H9 (cell line): Measurements from ENCODE around the gene KCTD21. TPM values are rescaled to one million over a fixed set of nuclear protein-coding genes. Genes with fewer than 3 reads are reported as not detected.

Source experiments
- DNase-seq: peaks from one replicate; pipeline ENCODE4 v3.0.0-alpha.2; 2017
- H2AFZ ChIP-seq: one replicate; pipeline ENCODE4 v1.6.1; 2013; ENCODE audit warnings: mild to moderate bottlenecking, low read length, control low read depth, moderate library complexity
- H2AK5ac ChIP-seq: 2 replicates; pipeline ENCODE4 v1.6.1; 2013; ENCODE audit warnings: low read length, control low read depth, mixed read lengths; ENCODE audit not compliant: insufficient read length
- H2BK120ac ChIP-seq: one replicate; pipeline ENCODE4 v1.6.1; 2013; ENCODE audit warnings: low read depth, mild to moderate bottlenecking, low read length, control low read depth, inconsistent platforms; ENCODE audit not compliant: poor library complexity, severe bottlenecking
- H2BK12ac ChIP-seq: 2 replicates; pipeline ENCODE4 v1.6.1; 2013; ENCODE audit warnings: low read length, control low read depth, mixed read lengths, low read depth; ENCODE audit not compliant: insufficient read length
- H2BK15ac ChIP-seq: 2 replicates; pipeline ENCODE4 v1.6.1; 2013; ENCODE audit warnings: low read depth, low read length, control low read depth
- H2BK20ac ChIP-seq: one replicate; pipeline ENCODE4 v1.6.1; 2013; ENCODE audit warnings: low read depth, mild to moderate bottlenecking, low read length, control low read depth, inconsistent platforms; ENCODE audit not compliant: poor library complexity, severe bottlenecking
- H2BK5ac ChIP-seq: 2 replicates; pipeline ENCODE4 v1.6.1; 2013; ENCODE audit warnings: low read length, control low read depth, mixed read lengths; ENCODE audit not compliant: insufficient read length
- H3K14ac ChIP-seq: 2 replicates; pipeline ENCODE4 v1.6.1; 2013; ENCODE audit warnings: low read length, control low read depth; ENCODE audit not compliant: insufficient read depth
- H3K18ac ChIP-seq: 2 replicates; pipeline ENCODE4 v1.6.1; 2013; ENCODE audit warnings: low read depth, mild to moderate bottlenecking, mixed read lengths, low read length, control low read depth; ENCODE audit not compliant: insufficient read length
- H3K23ac ChIP-seq: 2 replicates; pipeline ENCODE4 v1.6.1; 2013; ENCODE audit warnings: low read length, control low read depth, mixed read lengths, low read depth; ENCODE audit not compliant: insufficient read length
- H3K23me2 ChIP-seq: 2 replicates; pipeline ENCODE4 v1.6.1; 2013; ENCODE audit warnings: low read depth, mild to moderate bottlenecking, mixed read lengths, low read length, control low read depth; ENCODE audit not compliant: insufficient read length, poor library complexity, severe bottlenecking
- H3K27ac ChIP-seq: 2 replicates; pipeline ENCODE4 v1.5.1; 2013; ENCODE audit warnings: low read length, control low read depth, mixed read lengths, low read depth; ENCODE audit not compliant: insufficient read length
- H3K27me3 ChIP-seq: 2 replicates; pipeline ENCODE4 v1.6.1; 2013; ENCODE audit warnings: low read length, control low read depth, inconsistent platforms; ENCODE audit not compliant: insufficient read depth
- H3K4ac ChIP-seq: 2 replicates; pipeline ENCODE4 v1.6.1; 2013; ENCODE audit warnings: low read depth, mild to moderate bottlenecking, control low read depth, inconsistent platforms, low read length, moderate library complexity
- H3K4me1 ChIP-seq: 2 replicates; pipeline ENCODE4 v1.6.1; 2013; ENCODE audit warnings: low read length, control low read depth, inconsistent platforms; ENCODE audit not compliant: insufficient read depth
- H3K4me2 ChIP-seq: 2 replicates; pipeline ENCODE4 v1.6.1; 2013; ENCODE audit warnings: low read length, control low read depth, mixed read lengths; ENCODE audit not compliant: insufficient read length, insufficient read depth
- H3K56ac ChIP-seq: 2 replicates; pipeline ENCODE4 v1.6.1; 2013; ENCODE audit warnings: low read depth, mild to moderate bottlenecking, mixed read lengths, low read length, control low read depth; ENCODE audit not compliant: insufficient read length
- H3K79me1 ChIP-seq: 2 replicates; pipeline ENCODE4 v1.6.1; 2013; ENCODE audit warnings: low read depth, mild to moderate bottlenecking, moderate library complexity, low read length, control low read depth, inconsistent platforms; ENCODE audit not compliant: insufficient read depth, poor library complexity, severe bottlenecking
- H3K79me2 ChIP-seq: 2 replicates; pipeline ENCODE4 v1.6.1; 2013; ENCODE audit warnings: low read length, control low read depth, inconsistent platforms; ENCODE audit not compliant: insufficient read depth
- H3K9ac ChIP-seq: 2 replicates; pipeline ENCODE4 v1.6.1; 2013; ENCODE audit warnings: low read length, control low read depth, mixed read lengths; ENCODE audit not compliant: insufficient read length; ENCODE audit errors: extremely low read depth
- H3K9me3 ChIP-seq: one replicate; pipeline ENCODE4 v1.6.1; 2013; ENCODE audit warnings: low read depth, low read length, inconsistent platforms; ENCODE audit not compliant: control insufficient read depth
- H3T11ph ChIP-seq: one replicate; pipeline ENCODE4 v1.6.1; 2013; ENCODE audit warnings: mild to moderate bottlenecking, low read length, control low read depth, inconsistent platforms
- H4K20me1 ChIP-seq: one replicate; pipeline ENCODE4 v1.6.1; 2013; ENCODE audit not compliant: control insufficient read depth, insufficient read length, insufficient read depth
- H4K5ac ChIP-seq: 2 replicates; pipeline ENCODE4 v1.6.1; 2013; ENCODE audit warnings: low read depth, mild to moderate bottlenecking, mixed read lengths, low read length, control low read depth; ENCODE audit not compliant: insufficient read length
- H4K8ac ChIP-seq: replicated peaks from 2 replicates; pipeline ENCODE4 v1.6.1; 2013; ENCODE audit warnings: low read length, control low read depth, mixed read lengths, low read depth; ENCODE audit not compliant: insufficient read length
- H4K91ac ChIP-seq: 2 replicates; pipeline ENCODE4 v1.6.1; 2013; ENCODE audit warnings: low read depth, mild to moderate bottlenecking, moderate library complexity, mixed read lengths, low read length, control low read depth; ENCODE audit not compliant: insufficient read length
- H3K27ac Mint-ChIP-seq, 3 experiments: 2 replicates in 2 of 3; 3 replicates in 1 of 3; pipeline ENCODE4 v1.8.0; 2020 to 2021; ENCODE audit warnings: mixed read lengths in 3 of 3, mild to moderate bottlenecking in 1 of 3, moderate library complexity in 1 of 3
- H3K27me3 Mint-ChIP-seq: 2 replicates; pipeline ENCODE4 v1.8.0; 2021; ENCODE audit warnings: low read depth, mild to moderate bottlenecking, moderate library complexity, mixed read lengths
- H3K36me3 Mint-ChIP-seq, 3 experiments: 2 replicates in 2 of 3; 3 replicates in 1 of 3; pipeline ENCODE4 v1.8.0; 2020 to 2021; ENCODE audit warnings: low read depth in 3 of 3, mixed read lengths in 3 of 3; ENCODE audit not compliant: insufficient read depth in 1 of 3
- H3K4me1 Mint-ChIP-seq, 2 experiments: 2 replicates each; pipeline ENCODE4 v1.8.0; 2020; ENCODE audit warnings: mixed read lengths in 2 of 2
- H3K4me3 Mint-ChIP-seq, 2 experiments: 2 replicates in 1 of 2; 3 replicates in 1 of 2; pipeline ENCODE4 v1.8.0; 2020 to 2021; ENCODE audit warnings: mild to moderate bottlenecking in 2 of 2, mixed read lengths in 2 of 2, moderate library complexity in 1 of 2
- H3K9me3 Mint-ChIP-seq, 2 experiments: 2 replicates in 1 of 2; 3 replicates in 1 of 2; pipeline ENCODE4 v1.8.0; 2020; ENCODE audit warnings: mild to moderate bottlenecking in 2 of 2, mixed read lengths in 2 of 2, moderate library complexity in 1 of 2
- WGBS: extraction: QIAGEN DNeasy Blood & Tissue Kit; methylation state at CpG from one replicate; pipeline ENCODE4 v1.1.7; 2013; ENCODE audit warnings: missing lambda C conversion rate, low lambda C conversion rate, mixed read lengths; ENCODE audit not compliant: insufficient read length; ENCODE audit errors: extremely low coverage; 5-methylcytosine and 5-hydroxymethylcytosine counted together
- total RNA-seq: library from RNA; stranded (reverse); gene quantifications from 2 replicates; pipeline ENCODE4 v1.2.1, GENCODE V29; 2021
- TF ChIP-seq, protein P1 (sequence below): fragments of 200-600 bp; sonication (generic); conservative IDR thresholded peaks from 3 replicates; pipeline ENCODE4 v1.8.0; 2021; ENCODE audit warnings: antibody characterized with exemption, mild to moderate bottlenecking

The KCTD21 gene
- total RNA-seq, 1 experiment from 2014 or later, result 4.0 TPM

DNA sequence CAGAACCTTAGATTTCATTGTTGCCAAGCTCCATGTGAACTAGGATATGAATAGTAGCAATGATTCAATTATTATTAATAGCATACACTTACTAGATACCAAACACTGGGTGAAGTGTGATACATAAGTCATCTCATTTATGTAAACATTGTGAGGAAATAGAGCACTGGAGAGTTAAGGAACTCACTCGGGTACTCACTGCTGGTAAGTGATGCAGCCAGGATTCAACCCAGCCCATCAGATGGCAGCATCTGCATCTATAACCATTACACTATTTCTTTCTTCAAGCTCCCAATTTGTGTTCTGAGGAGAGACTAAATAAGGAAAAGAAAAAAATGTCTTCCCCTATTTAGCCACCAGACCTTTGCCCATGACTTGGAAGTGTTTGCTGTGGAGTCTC is 38.8 kb downstream of the KCTD21 start:
- WGBS, result no CpG with 5 or more reads among the region's 1 CpG
- Histone ChIP-seq H4K5ac (no peak overlapping the region), H4K91ac (no peak overlapping the region), H3K56ac (no peak overlapping the region), H3K9ac (no peak overlapping the region), H4K20me1 (no peaks in the 10 kb centered on the region), H2AFZ (no peak overlapping the region), H3K23ac (no peak overlapping the region), H2BK120ac (no peak overlapping the region), H3K23me2 (no peaks in the 10 kb centered on the region), H3T11ph (no peak overlapping the region), H3K9me3 (no peaks in the 10 kb centered on the region), H2BK20ac (no peak overlapping the region), H3K27me3 (no peaks in the 10 kb centered on the region), H3K14ac (no peak overlapping the region), H3K4me1 (no peaks in the 10 kb centered on the region), H2BK5ac (no peak overlapping the region), H2AK5ac (no peak overlapping the region), H3K4me2 (no peak overlapping the region), H3K18ac (no peak overlapping the region), H3K79me1 (no peaks in the 10 kb centered on the region), H3K4ac (no peak overlapping the region), H2BK15ac (no peak overlapping the region), H2BK12ac (no peak overlapping the region), H3K27ac (no peak overlapping the region), H4K8ac (no peak overlapping the region), H3K79me2 (no peaks in the 10 kb centered on the region)
- no peak for DNase-seq
- Mint-ChIP-seq H3K27me3 (no peaks in the 10 kb centered on the region), H3K9me3 (no peaks in the 10 kb centered on the region), H3K36me3 (peaks cover 0 to 5% (median 3%) of the 10 kb centered on the region in 3 experiments; a peak in 6 of 7 replicates), H3K4me1 (peaks cover 8 to 9% of the 10 kb centered on the region in 2 experiments), H3K4me3 (no peak overlapping the region), H3K27ac (no peak overlapping the region)
- TF ChIP-seq, protein P1, sequence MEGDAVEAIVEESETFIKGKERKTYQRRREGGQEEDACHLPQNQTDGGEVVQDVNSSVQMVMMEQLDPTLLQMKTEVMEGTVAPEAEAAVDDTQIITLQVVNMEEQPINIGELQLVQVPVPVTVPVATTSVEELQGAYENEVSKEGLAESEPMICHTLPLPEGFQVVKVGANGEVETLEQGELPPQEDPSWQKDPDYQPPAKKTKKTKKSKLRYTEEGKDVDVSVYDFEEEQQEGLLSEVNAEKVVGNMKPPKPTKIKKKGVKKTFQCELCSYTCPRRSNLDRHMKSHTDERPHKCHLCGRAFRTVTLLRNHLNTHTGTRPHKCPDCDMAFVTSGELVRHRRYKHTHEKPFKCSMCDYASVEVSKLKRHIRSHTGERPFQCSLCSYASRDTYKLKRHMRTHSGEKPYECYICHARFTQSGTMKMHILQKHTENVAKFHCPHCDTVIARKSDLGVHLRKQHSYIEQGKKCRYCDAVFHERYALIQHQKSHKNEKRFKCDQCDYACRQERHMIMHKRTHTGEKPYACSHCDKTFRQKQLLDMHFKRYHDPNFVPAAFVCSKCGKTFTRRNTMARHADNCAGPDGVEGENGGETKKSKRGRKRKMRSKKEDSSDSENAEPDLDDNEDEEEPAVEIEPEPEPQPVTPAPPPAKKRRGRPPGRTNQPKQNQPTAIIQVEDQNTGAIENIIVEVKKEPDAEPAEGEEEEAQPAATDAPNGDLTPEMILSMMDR, result no peak
